ENCODE results near the gene ATP6V0A1. TPM values are rescaled to one million over a fixed set of nuclear protein-coding genes. Genes with fewer than 3 reads are reported as not detected.

The ATP6V0A1 gene
- total RNA-seq, 1 donor from 2014 or later = 69.4 TPM

GRCh38 chr17:42428141-42428944, 30.3 kb upstream of the ATP6V0A1 start:
- Mint-ChIP-seq H3K4me1 (ENCODE audit: unreplicated experiment) (peaks cover 14% of the 10 kb centered on the region), H3K36me3 (no peaks in the 10 kb centered on the region), H3K27me3 (peaks cover 22% of the 10 kb centered on the region), H3K27ac (peak overlapping the region; percentile 94), H3K9me3 (peaks cover 5% of the 10 kb centered on the region), H3K4me3 (peak overlapping the region; percentile 46)
- DNase-seq (ENCODE audit: extremely low spot score, unreplicated experiment) = no peak
- peak; percentile 84 for TF ChIP-seq CTCF (conservative IDR thresholded peaks at IDR 0.05)

GRCh38 chr17:42429726-42430447, 28.8 kb upstream of the ATP6V0A1 start:
- Mint-ChIP-seq H3K9me3 (peaks cover 5% of the 10 kb centered on the region), H3K4me3 (no peak overlapping the region), H3K36me3 (no peaks in the 10 kb centered on the region), H3K4me1 (ENCODE audit: unreplicated experiment) (peaks cover 13% of the 10 kb centered on the region), H3K27me3 (peaks cover 14% of the 10 kb centered on the region), H3K27ac (peak overlapping the region; percentile 36)
- no peak for DNase-seq (ENCODE audit: extremely low spot score, unreplicated experiment)
- TF ChIP-seq CTCF (conservative IDR thresholded peaks at IDR 0.05) = no peak

GRCh38 chr17:42431758-42432161, 26.9 kb upstream of the ATP6V0A1 start:
- DNase-seq (ENCODE audit: extremely low spot score, unreplicated experiment) = no peak
- peaks cover 3% of the 10 kb centered on the region for H3K27me3 Mint-ChIP-seq
- peaks cover 5% of the 10 kb centered on the region for H3K9me3 Mint-ChIP-seq
- no peak for TF ChIP-seq CTCF (conservative IDR thresholded peaks at IDR 0.05)
- peak overlapping the region; percentile 60 for H3K27ac Mint-ChIP-seq
- peaks cover 20% of the 10 kb centered on the region for H3K4me1 Mint-ChIP-seq (ENCODE audit: unreplicated experiment)
- no peaks in the 10 kb centered on the region for H3K36me3 Mint-ChIP-seq
- H3K4me3 Mint-ChIP-seq = no peak overlapping the region

GRCh38 chr17:42436391-42436790, 22.3 kb upstream of the ATP6V0A1 start:
- H3K27ac Mint-ChIP-seq = peak overlapping the region; percentile 11
- peaks cover 14% of the 10 kb centered on the region for H3K4me1 Mint-ChIP-seq (ENCODE audit: unreplicated experiment)
- H3K4me3 Mint-ChIP-seq = no peak overlapping the region
- no peak for DNase-seq (ENCODE audit: extremely low spot score, unreplicated experiment)
- TF ChIP-seq CTCF (conservative IDR thresholded peaks at IDR 0.05) = no peak
- H3K36me3 Mint-ChIP-seq = no peaks in the 10 kb centered on the region
- no peaks in the 10 kb centered on the region for H3K27me3 Mint-ChIP-seq
- H3K9me3 Mint-ChIP-seq = peaks cover 5% of the 10 kb centered on the region

GRCh38 chr17:42438600-42439567, 19.8 kb upstream of the ATP6V0A1 start:
- H3K9me3 Mint-ChIP-seq = no peaks in the 10 kb centered on the region
- no peak for DNase-seq (ENCODE audit: extremely low spot score, unreplicated experiment)
- peaks cover 12% of the 10 kb centered on the region for H3K4me1 Mint-ChIP-seq (ENCODE audit: unreplicated experiment)

More at GRCh38 chr17:42438600-42439567, 19.8 kb upstream of the ATP6V0A1 start:
- Mint-ChIP-seq H3K4me3 (no peak overlapping the region), H3K36me3 (no peaks in the 10 kb centered on the region), H3K27ac (no peak overlapping the region), H3K27me3 (no peaks in the 10 kb centered on the region)
- TF ChIP-seq CTCF (conservative IDR thresholded peaks at IDR 0.05) = peak; percentile 55
